ENCODE data around the gene NAP1L5. TPM values are rescaled to one million over a fixed set of nuclear protein-coding genes. Genes with fewer than 3 reads are reported as not detected.

NAP1L5 gene
- total and polyA plus RNA-seq, 7 donors: 1.2 to 4.0 (median 3.3) TPM

GRCh38 chr4:88674565-88674964, 23.1 kb downstream of the NAP1L5 start:
- H3K36me3 ChIP-seq (ENCODE audit: insufficient read depth in 1 of 2, low read depth in 1 of 2): peaks cover 0 to 71% of the 10 kb centered on the region in 2 donors
- intact Hi-C loops (cut with DNase I): no loop called here
- ATAC-seq: no peak

GRCh38 chr4:88673886-88674285, 23.7 kb downstream of the NAP1L5 start:
- H3K9me3 ChIP-seq: no peaks in the 10 kb centered on the region
- DNase-seq (no peak), ATAC-seq (no peak)
- H3K4me3 ChIP-seq: no peak overlapping the region
- no peaks in the 10 kb centered on the region for H3K27me3 ChIP-seq (ENCODE audit: insufficient read depth in 3 of 3, low read length in 2 of 3)
- no peak for TF ChIP-seq CTCF (IDR thresholded peaks at IDR 0.05)
- intact Hi-C loops (cut with DNase I): no loop called here
- H3K27ac ChIP-seq: no peak overlapping the region
- 85 to 88% (median 86%) methylated on average over 2 of the region's 2 CpGs for WGBS, 3 donors
- no peaks in the 10 kb centered on the region for H3K4me1 ChIP-seq
- H3K36me3 ChIP-seq (ENCODE audit: insufficient read depth in 1 of 2, low read depth in 1 of 2): peaks cover 0 to 71% of the 10 kb centered on the region in 2 donors

More at GRCh38 chr4:88674565-88674964, 23.1 kb downstream of the NAP1L5 start:
- DNase-seq: no peak
- no peaks in the 10 kb centered on the region for H3K4me1 ChIP-seq
- TF ChIP-seq CTCF (IDR thresholded peaks at IDR 0.05): no peak
- no peak overlapping the region for H3K27ac ChIP-seq
- no peaks in the 10 kb centered on the region for H3K27me3 ChIP-seq (ENCODE audit: insufficient read depth in 3 of 3, low read length in 2 of 3)
- no peak overlapping the region for H3K4me3 ChIP-seq
- no peaks in the 10 kb centered on the region for H3K9me3 ChIP-seq

- Histone ChIP-seq H3K27ac (no peak overlapping the region), H3K9me3 (no peaks in the 10 kb centered on the region), H3K27me3 (ENCODE audit: insufficient read depth in 3 of 3, low read length in 2 of 3) (no peaks in the 10 kb centered on the region), H3K36me3 (ENCODE audit: insufficient read depth in 1 of 2, low read depth in 1 of 2) (peaks cover 0 to 71% of the 10 kb centered on the region in 2 donors), H3K4me1 (no peaks in the 10 kb centered on the region), H3K4me3 (no peak overlapping the region)
- ATAC-seq (no peak), DNase-seq (no peak)
- peak; percentile 35 for TF ChIP-seq CTCF (IDR thresholded peaks at IDR 0.05)
- intact Hi-C loops (cut with DNase I): no loop called here
- 64 to 71% (median 68%) methylated on average over 5 of the region's 5 CpGs for WGBS, 3 donors
Observed at GRCh38 chr4:88672987-88673386, 24.6 kb downstream of the NAP1L5 start.

- DNase-seq (no peak), ATAC-seq (no peak)
- no peak overlapping the region for H3K27ac ChIP-seq
- peaks cover 0 to 42% of the 10 kb centered on the region in 2 donors for H3K36me3 ChIP-seq (ENCODE audit: insufficient read depth in 1 of 2, low read depth in 1 of 2)
- no peaks in the 10 kb centered on the region for H3K9me3 ChIP-seq
- no peaks in the 10 kb centered on the region for H3K27me3 ChIP-seq (ENCODE audit: insufficient read depth in 3 of 3, low read length in 2 of 3)
- 87 to 94% (median 90%) methylated on average over 2 of the region's 2 CpGs for WGBS, 3 donors
- peaks cover 9% of the 10 kb centered on the region for H3K4me1 ChIP-seq
- intact Hi-C loops (cut with DNase I): no loop called here
- TF ChIP-seq CTCF (IDR thresholded peaks at IDR 0.05): no peak
- H3K4me3 ChIP-seq: no peak overlapping the region
Observed at GRCh38 chr4:88661739-88662138, 35.9 kb downstream of the NAP1L5 start.
